Measurements from ENCODE around the gene GALNT18. TPM values are rescaled to one million over a fixed set of nuclear protein-coding genes. Genes with fewer than 3 reads are reported as not detected.

GALNT18 gene
- total RNA-seq, 2 donors from 2014 or later = 28.2 to 57.8 TPM

DNA sequence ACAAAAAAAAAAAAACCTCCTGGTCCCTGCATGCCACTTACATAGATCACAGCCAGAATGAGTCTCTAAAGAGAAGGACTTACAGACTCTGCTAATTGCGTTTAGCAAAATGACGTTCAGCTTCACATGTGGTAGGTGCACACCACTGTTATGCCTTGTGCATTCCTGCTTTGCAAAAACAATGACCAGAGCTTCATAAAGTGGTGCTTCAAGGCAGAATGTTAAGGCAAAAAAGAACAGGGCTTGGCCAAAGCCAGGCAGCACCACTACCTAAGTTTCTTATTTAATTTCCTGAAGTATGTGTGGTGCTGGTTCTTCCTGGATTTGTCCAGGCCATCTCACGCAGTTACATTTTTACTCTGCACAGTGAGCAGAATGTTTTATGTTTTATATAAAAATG lies 85.2 kb downstream of the GALNT18 start:
- Histone ChIP-seq H3K9me3 (no peaks in the 10 kb centered on the region), H3K4me1 (ENCODE audit: control insufficient read depth in 1 of 2, low read depth in 2 of 2) (peaks cover 38 to 76% of the 10 kb centered on the region in 2 donors), H3K27ac (peak overlapping the region in 1 of 2 donors; percentile 43), H3K36me3 (no peaks in the 10 kb centered on the region), H3K4me3 (no peak overlapping the region), H3K27me3 (replicated peaks; ENCODE audit: insufficient read depth) (no peaks in the 10 kb centered on the region)
- TF ChIP-seq CTCF (IDR thresholded peaks at IDR 0.05) = no peak
- no peak for DNase-seq (ENCODE audit: low spot score)
- ATAC-seq (ENCODE audit: insufficient number of reproducible peaks, low FRiP score, low read depth) = no peak

DNA sequence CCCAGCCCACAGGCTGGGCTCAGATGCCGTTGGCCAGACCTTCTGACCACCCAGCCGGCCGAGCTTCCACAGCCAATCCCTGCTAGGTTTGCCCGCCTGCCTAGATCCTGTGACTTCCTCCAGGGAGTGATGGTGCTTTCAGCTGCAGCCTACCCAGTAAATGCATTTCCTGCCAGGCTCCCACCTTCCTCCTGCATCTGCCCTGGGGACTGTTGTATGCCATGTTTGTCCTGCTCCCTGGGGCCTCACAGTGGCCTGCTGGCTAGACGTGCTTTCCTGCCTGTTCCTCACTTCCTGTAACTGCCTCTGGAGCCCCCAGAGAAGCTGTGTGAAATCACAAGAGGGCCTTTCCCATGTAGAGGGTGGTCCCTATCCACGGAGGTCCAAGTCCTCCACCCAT lies 86.2 kb downstream of the GALNT18 start:
- ATAC-seq (ENCODE audit: insufficient number of reproducible peaks, low FRiP score, low read depth) = no peak
- DNase-seq (ENCODE audit: low spot score) = no peak
- H3K36me3 ChIP-seq = no peaks in the 10 kb centered on the region
- H3K4me1 ChIP-seq (ENCODE audit: control insufficient read depth in 1 of 2, low read depth in 2 of 2) = peaks cover 38 to 86% of the 10 kb centered on the region in 2 donors
- no peaks in the 10 kb centered on the region for H3K27me3 ChIP-seq (replicated peaks; ENCODE audit: insufficient read depth)
- no peak overlapping the region for H3K4me3 ChIP-seq
- no peak for TF ChIP-seq CTCF (IDR thresholded peaks at IDR 0.05)
- peak overlapping the region in 1 of 2 donors; percentile 6 for H3K27ac ChIP-seq
- H3K9me3 ChIP-seq = no peaks in the 10 kb centered on the region

DNA sequence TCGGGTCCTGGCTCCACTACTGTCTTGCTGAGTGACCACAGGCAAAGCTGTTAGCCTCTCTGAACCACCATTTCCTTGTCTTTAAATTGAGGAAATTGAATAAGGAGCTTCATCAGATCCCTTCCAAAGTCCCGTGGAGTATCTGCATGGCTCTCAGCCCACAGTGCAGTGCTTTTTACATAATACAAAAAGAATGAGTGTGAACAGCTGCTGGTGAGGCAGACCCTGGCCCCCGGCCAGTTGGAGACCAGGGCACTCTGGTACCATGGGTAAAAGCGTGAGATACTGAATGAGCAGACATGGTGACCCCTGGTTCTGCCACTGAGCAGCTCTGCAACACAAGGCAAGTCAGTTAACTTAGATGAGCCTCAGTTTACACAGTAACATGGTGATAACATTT lies 86.8 kb downstream of the GALNT18 start:
- ATAC-seq (ENCODE audit: insufficient number of reproducible peaks, low FRiP score, low read depth) (no peak), DNase-seq (ENCODE audit: low spot score) (no peak)
- no peaks in the 10 kb centered on the region for H3K27me3 ChIP-seq (replicated peaks; ENCODE audit: insufficient read depth)
- H3K36me3 ChIP-seq = no peaks in the 10 kb centered on the region
- H3K27ac ChIP-seq = no peak overlapping the region
- peaks cover 38 to 86% of the 10 kb centered on the region in 2 donors for H3K4me1 ChIP-seq (ENCODE audit: control insufficient read depth in 1 of 2, low read depth in 2 of 2)
- no peak overlapping the region for H3K4me3 ChIP-seq
- TF ChIP-seq CTCF (IDR thresholded peaks at IDR 0.05) = no peak
- H3K9me3 ChIP-seq = no peaks in the 10 kb centered on the region

DNA sequence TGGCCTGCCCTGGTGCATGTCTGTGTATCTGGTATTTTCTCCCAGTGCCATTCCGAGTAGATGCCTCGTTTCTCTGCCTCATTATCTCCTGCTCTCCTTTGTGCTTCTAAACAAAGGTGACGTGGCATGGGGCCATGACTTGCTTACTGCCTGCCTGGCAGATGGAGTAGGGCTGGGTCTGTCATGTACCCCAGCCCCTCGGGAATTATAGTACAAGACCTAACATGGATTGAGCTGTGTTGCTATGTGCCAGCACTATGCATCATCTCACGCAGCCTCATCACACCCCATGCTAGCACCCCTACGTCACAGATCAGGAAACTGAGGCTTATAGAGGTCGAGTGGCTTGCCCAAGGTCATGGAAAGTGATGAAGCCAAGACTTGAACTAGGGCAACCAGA lies 88.1 kb downstream of the GALNT18 start:
- no peak for TF ChIP-seq CTCF (IDR thresholded peaks at IDR 0.05)
- Histone ChIP-seq H3K4me1 (ENCODE audit: control insufficient read depth in 1 of 2, low read depth in 2 of 2) (peaks cover 35 to 73% of the 10 kb centered on the region in 2 donors), H3K27ac (no peak overlapping the region), H3K27me3 (replicated peaks; ENCODE audit: insufficient read depth) (no peaks in the 10 kb centered on the region), H3K36me3 (no peaks in the 10 kb centered on the region), H3K4me3 (no peak overlapping the region), H3K9me3 (no peaks in the 10 kb centered on the region)
- no peak for ATAC-seq (ENCODE audit: insufficient number of reproducible peaks, low FRiP score, low read depth)
- DNase-seq (ENCODE audit: low spot score) = no peak

DNA sequence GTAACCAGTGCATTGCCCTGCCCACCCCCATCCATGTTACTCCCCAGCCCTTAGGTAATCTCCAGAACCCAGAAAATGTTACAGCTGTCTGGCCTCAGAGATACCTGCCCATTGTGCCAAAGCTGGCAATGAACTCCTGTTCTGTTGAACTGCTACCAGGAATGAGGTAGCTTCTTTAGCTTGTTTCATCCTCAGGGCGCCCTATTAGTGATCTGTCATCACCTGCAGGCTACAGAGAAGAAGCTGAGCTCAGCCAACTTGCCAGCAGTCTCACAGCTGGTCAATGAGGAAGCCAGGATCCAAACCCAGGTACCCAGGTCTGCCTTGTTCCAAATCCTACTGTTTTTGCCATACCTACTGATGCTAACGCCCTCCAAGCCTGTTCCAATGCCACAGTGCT lies 88.7 kb downstream of the GALNT18 start:
- ATAC-seq (ENCODE audit: insufficient number of reproducible peaks, low FRiP score, low read depth) (no peak), DNase-seq (ENCODE audit: low spot score) (no peak)
- Histone ChIP-seq H3K27ac (no peak overlapping the region), H3K36me3 (no peaks in the 10 kb centered on the region), H3K4me3 (no peak overlapping the region), H3K4me1 (ENCODE audit: control insufficient read depth in 1 of 2, low read depth in 2 of 2) (peaks cover 28 to 66% of the 10 kb centered on the region in 2 donors), H3K27me3 (replicated peaks; ENCODE audit: insufficient read depth) (no peaks in the 10 kb centered on the region), H3K9me3 (no peaks in the 10 kb centered on the region)
- TF ChIP-seq CTCF (IDR thresholded peaks at IDR 0.05) = no peak
